Right lobe of liver (tissue), 4 donors: ENCODE measurements around the gene PRDM7.

Experiments used
- POLR2A ChIP-seq: fragments of 450-650 bp; IDR thresholded peaks from one replicate; pipeline ENCODE4 v1.6.1; 2017; ENCODE audit warnings: antibody characterized with exemption, mild to moderate bottlenecking
- TF ChIP-seq, protein P1 (sequence below), 4 donors: fragments of 200-600 bp in 3 of 4; fragments of 450-650 bp in 1 of 4; IDR thresholded peaks; one replicate each; pipeline versions ENCODE4 v1.5.1 to v1.8.0; 2016 to 2022; ENCODE audit warnings: antibody characterized with exemption in 4 of 4, mild to moderate bottlenecking in 2 of 4
- donor health status: DM: no; HTN: no; CAD: no.
- donor health status: DM: no; HTN: no; CAD: no.
- donor health status: DM: no; HTN: yes; CAD: no.

DNA sequence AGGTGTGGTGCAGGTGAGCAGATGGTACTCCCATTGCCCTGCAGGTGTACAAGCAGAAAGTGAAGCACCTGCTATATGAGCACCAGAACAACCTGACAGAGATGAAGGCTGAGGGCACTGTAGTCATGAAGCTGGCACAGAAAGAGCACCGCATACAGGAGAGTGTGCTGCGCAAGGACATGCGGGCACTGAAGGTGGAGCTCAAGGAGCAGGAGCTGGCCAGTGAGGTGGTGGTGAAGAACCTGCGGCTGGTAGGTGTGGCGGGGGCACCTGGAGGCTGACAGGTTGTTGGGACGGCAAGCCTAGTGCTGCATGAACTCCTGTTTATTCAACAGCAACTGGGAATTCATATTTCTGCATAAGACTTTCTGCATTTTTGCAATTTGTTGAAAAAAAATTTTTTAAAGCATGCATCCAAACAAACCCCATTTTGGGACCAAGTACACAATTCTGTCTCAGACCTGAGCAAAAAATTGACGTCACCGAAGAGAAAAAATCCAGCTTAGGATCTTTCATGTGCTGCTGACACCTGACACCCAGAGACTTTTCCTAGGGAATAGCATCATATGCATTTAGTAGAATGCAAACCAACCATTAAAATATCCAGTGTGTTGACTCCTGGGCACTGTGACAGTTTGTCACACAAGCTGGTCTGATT, 44.3 kb downstream of the PRDM7 start:
- TF ChIP-seq, protein P1, sequence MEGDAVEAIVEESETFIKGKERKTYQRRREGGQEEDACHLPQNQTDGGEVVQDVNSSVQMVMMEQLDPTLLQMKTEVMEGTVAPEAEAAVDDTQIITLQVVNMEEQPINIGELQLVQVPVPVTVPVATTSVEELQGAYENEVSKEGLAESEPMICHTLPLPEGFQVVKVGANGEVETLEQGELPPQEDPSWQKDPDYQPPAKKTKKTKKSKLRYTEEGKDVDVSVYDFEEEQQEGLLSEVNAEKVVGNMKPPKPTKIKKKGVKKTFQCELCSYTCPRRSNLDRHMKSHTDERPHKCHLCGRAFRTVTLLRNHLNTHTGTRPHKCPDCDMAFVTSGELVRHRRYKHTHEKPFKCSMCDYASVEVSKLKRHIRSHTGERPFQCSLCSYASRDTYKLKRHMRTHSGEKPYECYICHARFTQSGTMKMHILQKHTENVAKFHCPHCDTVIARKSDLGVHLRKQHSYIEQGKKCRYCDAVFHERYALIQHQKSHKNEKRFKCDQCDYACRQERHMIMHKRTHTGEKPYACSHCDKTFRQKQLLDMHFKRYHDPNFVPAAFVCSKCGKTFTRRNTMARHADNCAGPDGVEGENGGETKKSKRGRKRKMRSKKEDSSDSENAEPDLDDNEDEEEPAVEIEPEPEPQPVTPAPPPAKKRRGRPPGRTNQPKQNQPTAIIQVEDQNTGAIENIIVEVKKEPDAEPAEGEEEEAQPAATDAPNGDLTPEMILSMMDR (IDR thresholded peaks at IDR 0.05), result no peak
- TF ChIP-seq POLR2A, result no peak
